ENCODE results near the gene GALNS. TPM values are rescaled to one million over a fixed set of nuclear protein-coding genes. Genes with fewer than 3 reads are reported as not detected.
"Not testable (repeated sequence)": the region's sequence is repeated elsewhere in the genome, so short reads cannot be mapped to it uniquely, and the experiment has no call there.

Gene GALNS
- total RNA-seq, 6 experiments from 2014 or later: 16.6 to 20.7 (median 18.2) TPM

GRCh38 chr16:88896238-88897070 lies 39.7 kb upstream of the GALNS start:
- no peaks in the 10 kb centered on the region for H3K4me1 Mint-ChIP-seq (ENCODE audit: low read depth)
- no peak overlapping the region for H3K4me3 Mint-ChIP-seq
- no peaks in the 10 kb centered on the region for H3K36me3 Mint-ChIP-seq (ENCODE audit: low read depth)
- H3K9me3 Mint-ChIP-seq: no peaks in the 10 kb centered on the region; the same call in 1 of the 2 replicates
- H3K27me3 Mint-ChIP-seq (ENCODE audit: insufficient read depth): peaks cover 13% of the 10 kb centered on the region
- no peak for TF ChIP-seq CTCF (IDR thresholded peaks at IDR 0.05)
- no peak for DNase-seq
- no peak overlapping the region for H3K27ac Mint-ChIP-seq

- Mint-ChIP-seq H3K27ac (no peak overlapping the region), H3K36me3 (ENCODE audit: low read depth) (no peaks in the 10 kb centered on the region), H3K4me1 (ENCODE audit: low read depth) (no peaks in the 10 kb centered on the region), H3K27me3 (ENCODE audit: insufficient read depth) (peaks cover 13% of the 10 kb centered on the region), H3K4me3 (no peak overlapping the region), H3K9me3 (peaks cover 6% of the 10 kb centered on the region)
- no peak for TF ChIP-seq CTCF (IDR thresholded peaks at IDR 0.05)
- DNase-seq: no peak
Measured at GRCh38 chr16:88895335-88895734, 38.6 kb upstream of the GALNS start.

- no peak overlapping the region for H3K4me3 Mint-ChIP-seq
- H3K4me1 Mint-ChIP-seq (ENCODE audit: low read depth): no peaks in the 10 kb centered on the region
- TF ChIP-seq CTCF (IDR thresholded peaks at IDR 0.05): no peak
- peaks cover 10% of the 10 kb centered on the region for H3K9me3 Mint-ChIP-seq
- peaks cover 13% of the 10 kb centered on the region for H3K27me3 Mint-ChIP-seq (ENCODE audit: insufficient read depth)
- no peak for DNase-seq
- no peak overlapping the region for H3K27ac Mint-ChIP-seq
- H3K36me3 Mint-ChIP-seq (ENCODE audit: low read depth): no peaks in the 10 kb centered on the region
Measured at GRCh38 chr16:88894681-88895300, 38.0 kb upstream of the GALNS start.

- peaks cover 13% of the 10 kb centered on the region for H3K27me3 Mint-ChIP-seq (ENCODE audit: insufficient read depth)
- H3K36me3 Mint-ChIP-seq (ENCODE audit: low read depth); H3K27ac Mint-ChIP-seq; DNase-seq; H3K4me1 Mint-ChIP-seq (ENCODE audit: low read depth); H3K4me3 Mint-ChIP-seq: not testable (repeated sequence)
- H3K9me3 Mint-ChIP-seq: peaks cover 14% of the 10 kb centered on the region
Measured at GRCh38 chr16:88894266-88894665, 37.5 kb upstream of the GALNS start.

GRCh38 chr16:88893127-88893968 lies 36.6 kb upstream of the GALNS start:
- no peak overlapping the region for H3K27ac Mint-ChIP-seq
- H3K4me1 Mint-ChIP-seq (ENCODE audit: low read depth): no peaks in the 10 kb centered on the region
- no peak for DNase-seq
- H3K4me3 Mint-ChIP-seq: no peak overlapping the region
- H3K27me3 Mint-ChIP-seq (ENCODE audit: insufficient read depth): peaks cover 10% of the 10 kb centered on the region
- H3K36me3 Mint-ChIP-seq (ENCODE audit: low read depth): no peaks in the 10 kb centered on the region
- H3K9me3 Mint-ChIP-seq: peaks cover 14% of the 10 kb centered on the region
- no peak for TF ChIP-seq CTCF (IDR thresholded peaks at IDR 0.05)
